Measurements from ENCODE around the gene KIF1C.

DNA sequence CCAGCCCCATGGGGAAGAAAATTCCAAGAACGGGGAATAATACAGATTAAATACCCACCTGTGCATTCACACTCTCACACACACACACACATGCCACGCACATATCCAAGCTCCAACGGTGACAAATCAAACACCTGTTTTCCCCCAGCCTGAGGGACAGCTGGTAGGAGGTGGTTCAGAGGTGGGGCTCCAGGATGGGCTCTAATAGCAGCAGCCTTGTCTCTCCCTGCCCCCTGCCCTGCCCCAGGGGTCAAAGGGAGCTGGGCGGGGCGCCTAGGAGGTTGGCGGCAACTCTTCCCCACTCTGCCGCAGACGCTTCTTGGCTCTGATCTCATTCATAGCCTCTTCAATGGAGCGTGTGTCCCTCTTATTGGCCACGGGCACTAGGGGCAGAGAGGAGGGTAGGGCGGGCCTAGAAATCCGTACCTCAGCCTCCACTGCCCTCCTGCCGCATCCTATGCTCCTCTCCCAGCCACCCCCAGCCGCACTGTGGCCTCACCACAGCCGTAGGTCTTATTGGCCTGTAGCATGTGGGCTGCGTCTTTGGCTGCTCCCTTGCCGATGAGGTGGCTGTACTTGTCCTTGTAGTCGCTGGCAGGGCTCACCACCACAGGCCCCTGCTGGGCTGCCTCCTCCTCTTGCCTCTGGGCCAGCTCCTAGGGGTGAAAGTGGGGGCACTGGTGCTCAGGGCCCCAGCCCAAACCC is 38.3 kb upstream of the KIF1C start:
- TF ChIP-seq, protein P1, sequence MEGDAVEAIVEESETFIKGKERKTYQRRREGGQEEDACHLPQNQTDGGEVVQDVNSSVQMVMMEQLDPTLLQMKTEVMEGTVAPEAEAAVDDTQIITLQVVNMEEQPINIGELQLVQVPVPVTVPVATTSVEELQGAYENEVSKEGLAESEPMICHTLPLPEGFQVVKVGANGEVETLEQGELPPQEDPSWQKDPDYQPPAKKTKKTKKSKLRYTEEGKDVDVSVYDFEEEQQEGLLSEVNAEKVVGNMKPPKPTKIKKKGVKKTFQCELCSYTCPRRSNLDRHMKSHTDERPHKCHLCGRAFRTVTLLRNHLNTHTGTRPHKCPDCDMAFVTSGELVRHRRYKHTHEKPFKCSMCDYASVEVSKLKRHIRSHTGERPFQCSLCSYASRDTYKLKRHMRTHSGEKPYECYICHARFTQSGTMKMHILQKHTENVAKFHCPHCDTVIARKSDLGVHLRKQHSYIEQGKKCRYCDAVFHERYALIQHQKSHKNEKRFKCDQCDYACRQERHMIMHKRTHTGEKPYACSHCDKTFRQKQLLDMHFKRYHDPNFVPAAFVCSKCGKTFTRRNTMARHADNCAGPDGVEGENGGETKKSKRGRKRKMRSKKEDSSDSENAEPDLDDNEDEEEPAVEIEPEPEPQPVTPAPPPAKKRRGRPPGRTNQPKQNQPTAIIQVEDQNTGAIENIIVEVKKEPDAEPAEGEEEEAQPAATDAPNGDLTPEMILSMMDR (IDR thresholded peaks at IDR 0.05), result no peak
- TF ChIP-seq POLR2AphosphoS5 (IDR thresholded peaks at IDR 0.05) (no peak), POLR2A (IDR thresholded peaks at IDR 0.05; ENCODE audit: low read depth) (no peak)
